Placental epithelial cell (primary cell): ENCODE measurements around the gene ARHGEF25. TPM values are rescaled to one million over a fixed set of nuclear protein-coding genes. Genes with fewer than 3 reads are reported as not detected.

Experiments
- total RNA-seq: library from RNA; depleted of rRNA; stranded (reverse); fragments of >200 nt; gene quantifications from 2 replicates; pipeline ENCODE4 v1.2.3, GENCODE V29; 2012

The ARHGEF25 gene
- total RNA-seq: 6.0 and 22.4 TPM in 2 replicates

GRCh38 chr12:57611108-57611826 lies at the start of gene ARHGEF25:
Gene ARHGEF25 (plus strand): TSS chr12:57611435. CDS start chr12:57611895, 460 bp downstream.

GRCh38 chr12:57590864-57591781 lies 20.1 kb upstream of the ARHGEF25 start, which contains the start of gene PIP4K2C:
Gene PIP4K2C (plus strand): TSS chr12:57591192. CDS start chr12:57591290, 98 bp downstream.

GRCh38 chr12:57604454-57604991 lies 6.7 kb upstream of the ARHGEF25 start, which contains the start of gene DTX3:
Gene DTX3 (plus strand): TSS chr12:57604824. CDS start chr12:57606518, 1,694 bp downstream.

GRCh38 chr12:57632958-57633840 lies 22.0 kb downstream of the ARHGEF25 start, which contains the start of gene B4GALNT1:
Gene B4GALNT1 (minus strand): TSS chr12:57633201. CDS start chr12:57632132, 1,069 bp downstream.

Other genes starting within 250 kb of the ARHGEF25 start
- gene R3HDM2, start 180.4 kb upstream of the ARHGEF25 start, total RNA-seq: 16.3 and 20.4 TPM in 2 replicates
- gene INHBC, start 176.7 kb upstream of the ARHGEF25 start, total RNA-seq: not detected in 2 replicates
- gene INHBE, start 156.1 kb upstream of the ARHGEF25 start, total RNA-seq: not detected in 2 replicates
- 0.39 and 0.76 TPM in 2 replicates for gene GLI1, start 151.7 kb upstream of the ARHGEF25 start, total RNA-seq
- gene ARHGAP9, start 131.6 kb upstream of the ARHGEF25 start, total RNA-seq: under 0.01 TPM in 1 of 2 replicates, not detected in the other
- gene MARS1, start 123.4 kb upstream of the ARHGEF25 start, total RNA-seq: 64.0 and 144 TPM in 2 replicates
- 9.5 and 20.0 TPM in 2 replicates for gene DDIT3, start 90.9 kb upstream of the ARHGEF25 start, total RNA-seq
- gene MBD6, start 88.6 kb upstream of the ARHGEF25 start, total RNA-seq: 9.1 and 9.4 TPM in 2 replicates
- gene DCTN2, start 64.2 kb upstream of the ARHGEF25 start, total RNA-seq: 127 and 153 TPM in 2 replicates
- gene KIF5A, start 61.4 kb upstream of the ARHGEF25 start, total RNA-seq: under 0.01 and 0.11 TPM in 2 replicates
- gene PIP4K2C, start 20.2 kb upstream of the ARHGEF25 start, total RNA-seq: 24.7 and 93.9 TPM in 2 replicates
- gene DTX3, start 6.6 kb upstream of the ARHGEF25 start, total RNA-seq: 16.1 and 20.0 TPM in 2 replicates
- gene B4GALNT1, start 21.8 kb downstream of the ARHGEF25 start, total RNA-seq: 0.22 and 0.39 TPM in 2 replicates
- 214 and 236 TPM in 2 replicates for gene OS9, start 82.7 kb downstream of the ARHGEF25 start, total RNA-seq
- gene AGAP2, start 127.3 kb downstream of the ARHGEF25 start, total RNA-seq: 0.33 and 0.39 TPM in 2 replicates
- 51.8 and 80.0 TPM in 2 replicates for gene TSPAN31, start 133.6 kb downstream of the ARHGEF25 start, total RNA-seq
- 150 and 200 TPM in 2 replicates for gene CDK4, start 140.9 kb downstream of the ARHGEF25 start, total RNA-seq
- 1.8 and 2.0 TPM in 2 replicates for gene MARCHF9, start 143.7 kb downstream of the ARHGEF25 start, total RNA-seq
- gene CYP27B1, start 155.6 kb downstream of the ARHGEF25 start, total RNA-seq: 2.9 and 3.9 TPM in 2 replicates
- gene METTL1, start 160.7 kb downstream of the ARHGEF25 start, total RNA-seq: 4.7 and 6.6 TPM in 2 replicates
- gene EEF1AKMT3, start 161.2 kb downstream of the ARHGEF25 start, total RNA-seq: 6.3 and 6.6 TPM in 2 replicates
- 10.6 and 12.3 TPM in 2 replicates for gene TSFM, start 171.4 kb downstream of the ARHGEF25 start, total RNA-seq
- gene AVIL, start 207.3 kb downstream of the ARHGEF25 start, total RNA-seq: 1.1 and 2.7 TPM in 2 replicates
- gene CTDSP2, start 235.3 kb downstream of the ARHGEF25 start, total RNA-seq: 51.9 and 76.6 TPM in 2 replicates